H9 (cell line): Measurements from ENCODE around the gene SAT2. TPM values are rescaled to one million over a fixed set of nuclear protein-coding genes. Genes with fewer than 3 reads are reported as not detected.

Experiments used
- DNase-seq: peaks from one replicate; pipeline ENCODE4 v3.0.0-alpha.2; 2017
- H2AFZ ChIP-seq: one replicate; pipeline ENCODE4 v1.6.1; 2013; ENCODE audit warnings: mild to moderate bottlenecking, low read length, control low read depth, moderate library complexity
- H2AK5ac ChIP-seq: 2 replicates; pipeline ENCODE4 v1.6.1; 2013; ENCODE audit warnings: low read length, control low read depth, mixed read lengths; ENCODE audit not compliant: insufficient read length
- H2BK120ac ChIP-seq: one replicate; pipeline ENCODE4 v1.6.1; 2013; ENCODE audit warnings: low read depth, mild to moderate bottlenecking, low read length, control low read depth, inconsistent platforms; ENCODE audit not compliant: poor library complexity, severe bottlenecking
- H2BK12ac ChIP-seq: 2 replicates; pipeline ENCODE4 v1.6.1; 2013; ENCODE audit warnings: low read length, control low read depth, mixed read lengths, low read depth; ENCODE audit not compliant: insufficient read length
- H2BK15ac ChIP-seq: 2 replicates; pipeline ENCODE4 v1.6.1; 2013; ENCODE audit warnings: low read depth, low read length, control low read depth
- H2BK20ac ChIP-seq: one replicate; pipeline ENCODE4 v1.6.1; 2013; ENCODE audit warnings: low read depth, mild to moderate bottlenecking, low read length, control low read depth, inconsistent platforms; ENCODE audit not compliant: poor library complexity, severe bottlenecking
- H2BK5ac ChIP-seq: 2 replicates; pipeline ENCODE4 v1.6.1; 2013; ENCODE audit warnings: low read length, control low read depth, mixed read lengths; ENCODE audit not compliant: insufficient read length
- H3K14ac ChIP-seq: 2 replicates; pipeline ENCODE4 v1.6.1; 2013; ENCODE audit warnings: low read length, control low read depth; ENCODE audit not compliant: insufficient read depth
- H3K18ac ChIP-seq: 2 replicates; pipeline ENCODE4 v1.6.1; 2013; ENCODE audit warnings: low read depth, mild to moderate bottlenecking, mixed read lengths, low read length, control low read depth; ENCODE audit not compliant: insufficient read length
- H3K23ac ChIP-seq: 2 replicates; pipeline ENCODE4 v1.6.1; 2013; ENCODE audit warnings: low read length, control low read depth, mixed read lengths, low read depth; ENCODE audit not compliant: insufficient read length
- H3K23me2 ChIP-seq: 2 replicates; pipeline ENCODE4 v1.6.1; 2013; ENCODE audit warnings: low read depth, mild to moderate bottlenecking, mixed read lengths, low read length, control low read depth; ENCODE audit not compliant: insufficient read length, poor library complexity, severe bottlenecking
- H3K27ac ChIP-seq: 2 replicates; pipeline ENCODE4 v1.5.1; 2013; ENCODE audit warnings: low read length, control low read depth, mixed read lengths, low read depth; ENCODE audit not compliant: insufficient read length
- H3K27me3 ChIP-seq: 2 replicates; pipeline ENCODE4 v1.6.1; 2013; ENCODE audit warnings: low read length, control low read depth, inconsistent platforms; ENCODE audit not compliant: insufficient read depth
- H3K4ac ChIP-seq: 2 replicates; pipeline ENCODE4 v1.6.1; 2013; ENCODE audit warnings: low read depth, mild to moderate bottlenecking, control low read depth, inconsistent platforms, low read length, moderate library complexity
- H3K4me1 ChIP-seq: 2 replicates; pipeline ENCODE4 v1.6.1; 2013; ENCODE audit warnings: low read length, control low read depth, inconsistent platforms; ENCODE audit not compliant: insufficient read depth
- H3K4me2 ChIP-seq: 2 replicates; pipeline ENCODE4 v1.6.1; 2013; ENCODE audit warnings: low read length, control low read depth, mixed read lengths; ENCODE audit not compliant: insufficient read length, insufficient read depth
- H3K56ac ChIP-seq: 2 replicates; pipeline ENCODE4 v1.6.1; 2013; ENCODE audit warnings: low read depth, mild to moderate bottlenecking, mixed read lengths, low read length, control low read depth; ENCODE audit not compliant: insufficient read length
- H3K79me1 ChIP-seq: 2 replicates; pipeline ENCODE4 v1.6.1; 2013; ENCODE audit warnings: low read depth, mild to moderate bottlenecking, moderate library complexity, low read length, control low read depth, inconsistent platforms; ENCODE audit not compliant: insufficient read depth, poor library complexity, severe bottlenecking
- H3K79me2 ChIP-seq: 2 replicates; pipeline ENCODE4 v1.6.1; 2013; ENCODE audit warnings: low read length, control low read depth, inconsistent platforms; ENCODE audit not compliant: insufficient read depth
- H3K9ac ChIP-seq: 2 replicates; pipeline ENCODE4 v1.6.1; 2013; ENCODE audit warnings: low read length, control low read depth, mixed read lengths; ENCODE audit not compliant: insufficient read length; ENCODE audit errors: extremely low read depth
- H3K9me3 ChIP-seq: one replicate; pipeline ENCODE4 v1.6.1; 2013; ENCODE audit warnings: low read depth, low read length, inconsistent platforms; ENCODE audit not compliant: control insufficient read depth
- H3T11ph ChIP-seq: one replicate; pipeline ENCODE4 v1.6.1; 2013; ENCODE audit warnings: mild to moderate bottlenecking, low read length, control low read depth, inconsistent platforms
- H4K20me1 ChIP-seq: one replicate; pipeline ENCODE4 v1.6.1; 2013; ENCODE audit not compliant: control insufficient read depth, insufficient read length, insufficient read depth
- H4K5ac ChIP-seq: 2 replicates; pipeline ENCODE4 v1.6.1; 2013; ENCODE audit warnings: low read depth, mild to moderate bottlenecking, mixed read lengths, low read length, control low read depth; ENCODE audit not compliant: insufficient read length
- H4K8ac ChIP-seq: replicated peaks from 2 replicates; pipeline ENCODE4 v1.6.1; 2013; ENCODE audit warnings: low read length, control low read depth, mixed read lengths, low read depth; ENCODE audit not compliant: insufficient read length
- H4K91ac ChIP-seq: 2 replicates; pipeline ENCODE4 v1.6.1; 2013; ENCODE audit warnings: low read depth, mild to moderate bottlenecking, moderate library complexity, mixed read lengths, low read length, control low read depth; ENCODE audit not compliant: insufficient read length
- H3K27ac Mint-ChIP-seq, 3 experiments: 2 replicates in 2 of 3; 3 replicates in 1 of 3; pipeline ENCODE4 v1.8.0; 2020 to 2021; ENCODE audit warnings: mixed read lengths in 3 of 3, mild to moderate bottlenecking in 1 of 3, moderate library complexity in 1 of 3
- H3K27me3 Mint-ChIP-seq: 2 replicates; pipeline ENCODE4 v1.8.0; 2021; ENCODE audit warnings: low read depth, mild to moderate bottlenecking, moderate library complexity, mixed read lengths
- H3K36me3 Mint-ChIP-seq, 3 experiments: 2 replicates in 2 of 3; 3 replicates in 1 of 3; pipeline ENCODE4 v1.8.0; 2020 to 2021; ENCODE audit warnings: low read depth in 3 of 3, mixed read lengths in 3 of 3; ENCODE audit not compliant: insufficient read depth in 1 of 3
- H3K4me1 Mint-ChIP-seq, 2 experiments: 2 replicates each; pipeline ENCODE4 v1.8.0; 2020; ENCODE audit warnings: mixed read lengths in 2 of 2
- H3K4me3 Mint-ChIP-seq, 2 experiments: 2 replicates in 1 of 2; 3 replicates in 1 of 2; pipeline ENCODE4 v1.8.0; 2020 to 2021; ENCODE audit warnings: mild to moderate bottlenecking in 2 of 2, mixed read lengths in 2 of 2, moderate library complexity in 1 of 2
- H3K9me3 Mint-ChIP-seq, 2 experiments: 2 replicates in 1 of 2; 3 replicates in 1 of 2; pipeline ENCODE4 v1.8.0; 2020; ENCODE audit warnings: mild to moderate bottlenecking in 2 of 2, mixed read lengths in 2 of 2, moderate library complexity in 1 of 2
- CTCF ChIP-seq: fragments of 200-600 bp; sonication (generic); conservative IDR thresholded peaks from 3 replicates; pipeline ENCODE4 v1.8.0; 2021; ENCODE audit warnings: antibody characterized with exemption, mild to moderate bottlenecking
- WGBS: extraction: QIAGEN DNeasy Blood & Tissue Kit; methylation state at CpG from one replicate; pipeline ENCODE4 v1.1.7; 2013; ENCODE audit warnings: missing lambda C conversion rate, low lambda C conversion rate, mixed read lengths; ENCODE audit not compliant: insufficient read length; ENCODE audit errors: extremely low coverage; 5-methylcytosine and 5-hydroxymethylcytosine counted together
- total RNA-seq: library from RNA; stranded (reverse); gene quantifications from 2 replicates; pipeline ENCODE4 v1.2.1, GENCODE V29; 2021

Gene SAT2
- total RNA-seq, 1 experiment from 2014 or later = 72.1 TPM

- Histone ChIP-seq H2AFZ (no peak overlapping the region), H2BK20ac (no peak overlapping the region), H2AK5ac (no peak overlapping the region), H3K9ac (no peak overlapping the region), H4K91ac (no peak overlapping the region), H3K56ac (no peak overlapping the region), H3K27ac (no peak overlapping the region), H3K27me3 (no peaks in the 10 kb centered on the region), H2BK12ac (no peak overlapping the region), H3K14ac (no peak overlapping the region), H3K4me2 (no peak overlapping the region), H3K9me3 (no peaks in the 10 kb centered on the region), H4K20me1 (no peaks in the 10 kb centered on the region), H3T11ph (no peak overlapping the region), H3K18ac (no peak overlapping the region), H3K4ac (no peak overlapping the region), H3K23ac (no peak overlapping the region), H3K23me2 (peaks cover 10% of the 10 kb centered on the region), H3K79me1 (no peaks in the 10 kb centered on the region), H2BK15ac (no peak overlapping the region), H3K4me1 (no peaks in the 10 kb centered on the region; the same call in 1 of the 2 replicates), H4K8ac (no peak overlapping the region), H4K5ac (no peak overlapping the region), H3K79me2 (no peaks in the 10 kb centered on the region), H2BK120ac (no peak overlapping the region), H2BK5ac (no peak overlapping the region)
- H3K36me3 Mint-ChIP-seq = peaks cover 38 to 69% (median 66%) of the 10 kb centered on the region in 3 experiments
- no peaks in the 10 kb centered on the region for H3K27me3 Mint-ChIP-seq
- H3K9me3 Mint-ChIP-seq = no peaks in the 10 kb centered on the region
- no peak overlapping the region for H3K4me3 Mint-ChIP-seq
- H3K4me1 Mint-ChIP-seq = peaks cover 21 to 40% of the 10 kb centered on the region in 2 experiments
- H3K27ac Mint-ChIP-seq = peak overlapping the region in 2 of 3 experiments; percentile 57 to 98; a peak in 4 of 7 replicates
- WGBS = no CpG with 5 or more reads among the region's 23 CpGs
- no peak for TF ChIP-seq CTCF
- DNase-seq = no peak
These were observed 35.1 kb downstream of the SAT2 start for GRCh38 chr17:7592422-7593021.
